SK-MEL-5 (cell line): Measurements from ENCODE around the gene SETMAR. TPM values are rescaled to one million over a fixed set of nuclear protein-coding genes. Genes with fewer than 3 reads are reported as not detected.

Source experiments
- total RNA-seq: library from RNA; depleted of rRNA; stranded (reverse); fragments of >200 nt; shearing (Covaris generic); gene quantifications from 2 replicates; pipeline ENCODE4 v1.2.3, GENCODE V29; 2014; rRNA removed

SETMAR gene
- total RNA-seq, 1 experiment from 2014 or later, result 14.3 TPM

Other genes starting within 250 kb of the SETMAR start
- gene SUMF1, start 163.9 kb downstream of the SETMAR start, total RNA-seq, result 70.5 and 78.2 TPM in 2 replicates
- gene ITPR1, start 190.0 kb downstream of the SETMAR start, total RNA-seq, result 13.4 and 14.5 TPM in 2 replicates